Right lung (tissue), 5 donors: ENCODE results near the gene SGIP1. TPM values are rescaled to one million over a fixed set of nuclear protein-coding genes. Genes with fewer than 3 reads are reported as not detected.
"Not testable (repeated sequence)": the region's sequence is repeated elsewhere in the genome, so short reads cannot be mapped to it uniquely, and the experiment has no call there.

Source experiments
- DNase-seq, 2 donors: peaks; one replicate each; pipeline ENCODE4 v3.0.0-alpha.2; 2013
- polyA plus RNA-seq, 5 donors: library from polyadenylated mRNA; unstranded; fragments of 120-200 nt; gene quantifications; one replicate each; pipeline versions ENCODE4 v1.2.1 to v1.2.3, GENCODE V29; 2013; ENCODE audit warnings: inconsistent platforms in 1 of 5, low replicate concordance in 1 of 5; ENCODE audit not compliant: insufficient read length in 5 of 5, insufficient read depth in 1 of 5

SGIP1 gene
- polyA plus RNA-seq, 5 donors, result 8.2 to 16.0 (median 10.5) TPM

DNA sequence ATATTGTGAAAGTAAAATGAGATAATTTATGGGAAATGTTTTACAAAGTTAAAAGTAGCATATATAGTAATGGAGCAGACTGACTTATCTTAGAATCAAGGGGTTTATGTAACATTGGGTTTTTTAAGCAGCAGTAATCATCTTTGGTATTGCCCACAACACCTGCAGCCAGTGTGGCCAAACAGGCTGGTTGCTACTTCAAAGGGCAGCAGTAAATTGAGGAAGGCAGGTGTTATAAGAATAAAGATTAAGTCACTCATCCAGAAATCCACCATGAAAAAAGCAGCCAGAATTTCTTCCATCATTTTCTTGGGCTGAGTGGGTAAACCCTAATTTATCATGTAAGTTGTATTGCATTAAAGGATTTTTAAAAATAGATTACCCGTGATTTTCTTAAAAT is 235.0 kb downstream of the SGIP1 start:
- no peak for DNase-seq

DNA sequence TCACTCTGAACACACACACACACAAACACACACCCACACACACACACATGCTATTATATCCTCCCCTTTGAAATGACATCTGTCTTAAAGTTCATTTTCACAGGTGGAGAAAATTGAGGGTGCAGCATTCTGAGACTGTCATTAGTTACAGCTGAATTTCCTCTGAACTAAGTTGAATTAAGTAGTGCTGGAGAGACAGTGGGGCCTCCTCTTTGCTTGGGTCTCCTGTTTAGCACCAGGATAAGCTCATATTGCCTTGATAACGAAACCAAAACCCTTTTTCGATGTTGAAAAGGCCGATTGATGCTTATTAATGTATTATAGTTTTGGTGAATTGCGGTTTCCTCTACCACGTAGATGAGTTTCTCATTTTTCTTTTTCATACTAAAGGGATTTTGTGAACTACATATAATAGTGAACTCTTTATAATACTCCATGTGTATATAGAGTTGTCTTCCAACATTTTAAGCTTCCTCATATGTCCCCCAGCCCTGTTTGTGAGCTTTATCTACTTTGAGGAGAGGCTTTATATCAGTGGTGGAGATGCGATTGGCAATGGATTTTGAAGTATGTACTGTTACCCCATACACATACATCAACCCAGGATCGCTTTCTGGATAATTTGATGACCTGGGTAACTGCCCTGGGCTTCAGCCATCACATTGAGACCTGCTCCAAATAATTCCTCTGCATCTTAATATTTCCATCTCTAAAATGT is 235.7 kb downstream of the SGIP1 start:
- DNase-seq, result no peak

DNA sequence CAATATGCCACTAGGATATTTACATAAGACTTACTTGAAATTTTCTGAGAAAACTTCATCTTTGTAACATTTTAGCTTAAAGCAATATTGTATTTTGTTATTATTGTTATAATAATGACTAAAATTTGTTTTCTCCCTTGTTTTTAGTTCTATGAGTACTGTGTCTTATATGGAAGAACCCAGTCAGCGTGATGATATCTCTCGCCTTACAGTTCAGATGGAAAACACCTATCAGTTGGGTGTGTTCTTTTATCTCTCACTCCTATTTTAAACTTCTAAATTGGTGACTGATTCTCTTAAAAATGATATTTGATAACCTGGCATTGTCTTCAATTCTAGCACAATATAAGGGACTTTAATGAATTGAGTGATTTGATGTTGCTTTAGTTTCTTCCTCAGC is 236.3 kb downstream of the SGIP1 start:
- DNase-seq, result no peak

DNA sequence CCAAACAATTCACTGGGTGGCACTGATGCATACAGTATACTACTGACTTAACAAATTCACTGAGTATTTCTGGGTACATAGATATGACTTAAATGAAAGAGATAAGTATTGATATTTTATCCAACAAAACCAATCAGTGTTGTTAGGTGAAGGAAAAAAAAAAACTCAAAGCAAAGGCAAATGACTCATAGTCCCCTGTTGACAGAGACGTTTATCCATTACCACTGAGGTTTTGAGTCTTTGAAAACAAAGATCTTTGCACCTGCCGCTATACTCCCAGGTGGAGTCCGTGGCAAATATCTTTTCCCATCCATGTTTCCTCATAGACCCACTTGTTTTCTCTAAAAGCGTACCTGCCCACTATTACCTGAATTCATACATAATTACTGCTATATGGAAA is 236.7 kb downstream of the SGIP1 start:
- no peak for DNase-seq

DNA sequence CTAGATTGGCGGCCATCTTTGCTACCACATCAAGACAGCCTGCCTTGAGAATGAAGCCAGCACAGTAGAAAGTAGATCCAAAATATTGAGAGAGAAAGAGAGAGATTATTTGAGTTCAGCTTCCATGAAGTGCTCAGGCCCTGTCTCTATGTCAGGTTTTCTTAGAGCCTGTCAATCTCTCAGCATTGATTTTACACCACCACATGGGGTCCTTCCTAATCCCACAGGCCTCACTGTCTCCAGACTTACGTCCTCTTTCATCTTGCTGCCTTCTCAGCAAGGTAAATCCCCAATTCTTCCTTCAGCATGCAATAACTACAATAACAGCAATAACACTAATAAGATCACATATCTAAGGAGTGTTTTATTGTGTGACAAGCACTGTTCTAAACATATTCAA is 239.3 kb downstream of the SGIP1 start:
- DNase-seq, result no peak

DNA sequence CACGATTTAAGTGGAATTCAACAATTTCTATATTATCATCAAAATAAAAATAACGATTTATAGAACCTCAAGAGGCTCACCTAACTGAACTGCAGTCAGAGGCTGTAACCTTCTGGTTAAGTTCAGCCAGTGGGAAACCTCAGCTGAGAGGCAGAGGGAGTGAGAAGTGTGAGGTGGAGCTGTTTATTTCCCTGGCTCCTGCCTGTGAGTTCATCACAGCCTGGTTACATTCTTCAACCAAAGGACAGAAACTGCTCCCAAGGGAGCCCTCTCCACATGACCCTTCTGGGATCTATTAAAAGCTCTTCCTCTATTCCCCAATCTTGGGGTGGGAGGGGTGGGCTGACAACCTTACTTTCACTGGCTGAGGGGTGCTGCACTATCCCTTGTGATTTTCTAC is 240.5 kb downstream of the SGIP1 start:
- DNase-seq, result no peak

DNA sequence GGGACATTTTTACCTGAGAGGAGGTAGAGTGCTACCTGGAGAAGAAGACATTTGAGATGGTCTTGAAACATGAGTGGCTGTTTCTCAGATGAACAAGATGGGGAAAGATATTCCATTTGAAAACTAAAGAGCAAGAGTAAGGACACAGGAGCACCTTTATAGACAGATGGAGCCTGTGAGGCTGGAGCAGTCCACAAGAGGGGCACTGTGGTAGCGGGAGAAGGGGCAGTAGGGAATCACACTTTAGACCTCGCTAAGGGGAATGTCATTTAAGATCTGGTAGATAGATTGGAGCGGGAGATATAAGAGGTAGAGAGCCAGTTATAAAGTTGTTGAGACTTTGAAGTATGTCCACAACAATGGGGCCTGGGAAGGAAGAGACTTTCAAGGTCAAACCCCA is 241.7 kb downstream of the SGIP1 start:
- no peak for DNase-seq

DNA sequence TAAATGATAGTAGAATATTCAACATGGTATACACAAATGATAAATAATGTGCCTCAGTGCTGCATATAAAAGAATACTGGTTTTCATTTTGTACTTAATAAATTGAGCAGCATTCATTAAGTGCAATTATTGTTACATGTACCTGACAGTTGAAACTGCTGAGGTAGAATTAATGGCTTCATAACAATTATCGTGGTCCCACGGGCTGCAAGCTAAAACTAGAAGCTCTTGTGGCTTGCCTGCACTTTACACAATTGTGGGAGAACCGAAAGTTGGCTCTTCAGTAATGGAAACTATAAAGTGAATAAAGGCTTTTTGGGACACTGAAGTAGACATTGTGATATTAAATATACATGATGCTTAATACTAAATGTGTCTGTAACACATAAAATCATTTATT is 243.9 kb downstream of the SGIP1 start:
- no peak for DNase-seq

DNA sequence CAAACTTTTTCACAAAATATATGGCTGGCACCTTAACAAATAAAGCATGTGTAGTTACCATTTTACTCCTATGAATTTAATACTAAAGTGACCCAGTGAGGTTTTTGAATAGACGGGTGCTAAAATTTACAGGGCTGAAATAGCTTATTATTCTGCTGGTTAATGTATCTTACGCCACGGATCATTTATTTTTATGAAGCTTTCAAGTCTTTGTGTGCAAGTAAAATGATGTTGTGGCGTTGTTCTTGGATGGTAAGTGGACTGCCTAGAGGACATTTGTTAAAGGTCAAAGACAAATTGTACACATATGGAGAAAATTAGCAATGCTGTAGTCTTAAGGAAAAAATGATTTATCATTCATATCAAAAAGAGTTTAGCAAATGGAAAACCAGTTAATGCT is 244.3 kb downstream of the SGIP1 start:
- no peak for DNase-seq

DNA sequence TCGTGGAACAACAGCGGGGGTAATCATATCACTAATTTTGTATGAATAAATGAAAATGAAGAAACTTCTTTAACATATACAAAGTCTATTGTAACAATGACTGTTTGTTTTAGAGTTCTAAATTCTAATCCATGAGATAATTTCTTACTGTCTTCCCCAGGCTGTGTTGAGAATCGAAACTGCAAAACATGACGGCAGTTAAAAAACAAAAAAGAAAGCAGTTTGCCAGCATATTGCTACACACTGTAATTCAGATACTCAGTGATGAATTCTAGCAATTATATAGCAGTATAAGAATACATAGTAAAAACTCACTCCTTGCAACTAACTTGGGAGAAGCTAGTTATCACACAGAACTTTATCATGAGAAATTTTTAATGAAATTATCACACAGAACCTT is 245.0 kb downstream of the SGIP1 start:
- no peak for DNase-seq

DNA sequence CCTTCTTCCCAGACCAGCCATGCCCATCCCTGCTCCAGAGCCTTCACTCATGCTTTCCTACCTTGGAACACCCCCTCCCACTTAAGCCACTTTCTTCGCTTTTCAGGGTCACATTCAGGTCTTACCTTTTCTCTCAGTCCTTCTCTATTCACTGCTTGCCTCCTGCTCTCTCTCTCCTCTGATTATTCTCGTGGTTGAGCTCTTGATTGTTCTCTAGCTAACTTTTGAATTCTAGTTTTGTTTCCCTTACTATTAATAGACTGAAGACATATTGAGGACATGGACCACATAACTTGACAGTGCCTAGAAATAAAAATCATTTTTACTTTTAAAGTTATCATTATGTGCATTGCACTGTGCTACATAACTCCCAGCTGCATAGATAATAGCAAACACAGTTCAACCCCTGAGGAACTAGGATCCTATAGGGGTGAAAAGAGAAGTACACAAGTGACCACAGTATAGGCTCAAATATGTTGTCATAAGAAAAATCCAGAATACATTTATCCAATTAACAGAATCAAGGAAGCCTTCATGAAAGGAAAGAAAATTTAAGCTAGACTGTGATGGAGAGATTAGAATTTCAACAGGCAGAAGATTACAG is 245.6 kb downstream of the SGIP1 start:
- DNase-seq, result no peak

DNA sequence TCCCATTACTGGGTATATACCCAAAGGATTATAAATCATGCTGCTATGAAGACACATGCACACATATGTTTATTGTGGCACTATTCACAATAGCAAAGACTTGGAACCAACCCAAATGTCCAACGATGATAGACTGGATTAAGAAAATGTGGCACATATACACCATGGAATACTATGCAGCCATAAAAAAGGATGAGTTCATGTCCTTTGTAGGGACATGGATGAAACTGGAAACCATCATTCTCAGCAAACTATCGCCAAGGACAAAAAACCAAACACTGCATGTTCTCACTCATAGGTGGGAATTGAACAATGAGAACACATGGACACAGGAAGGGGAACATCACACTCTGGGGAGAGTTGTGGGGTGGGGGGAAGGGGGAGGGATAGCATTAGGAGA is 251.8 kb downstream of the SGIP1 start:
- DNase-seq, result not testable (repeated sequence)

DNA sequence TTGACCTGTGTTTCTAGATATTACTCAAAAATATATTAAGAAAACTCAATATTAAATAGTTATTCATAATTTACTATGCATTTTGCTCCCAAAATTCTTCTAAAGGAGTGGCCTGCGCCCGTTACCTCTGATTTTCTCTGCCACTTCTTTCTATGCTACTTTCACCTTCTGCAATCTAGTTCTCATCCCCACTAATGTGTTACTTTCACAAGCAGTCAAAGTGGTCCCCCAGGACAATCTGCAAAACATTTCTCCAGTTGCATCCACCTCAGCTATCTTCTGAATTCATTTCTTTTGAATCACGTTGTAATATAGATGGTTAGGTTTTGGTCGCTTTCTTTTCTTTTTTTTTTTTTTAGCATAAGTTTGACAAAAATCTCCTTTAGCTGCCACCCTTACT is 253.7 kb downstream of the SGIP1 start:
- no peak for DNase-seq

DNA sequence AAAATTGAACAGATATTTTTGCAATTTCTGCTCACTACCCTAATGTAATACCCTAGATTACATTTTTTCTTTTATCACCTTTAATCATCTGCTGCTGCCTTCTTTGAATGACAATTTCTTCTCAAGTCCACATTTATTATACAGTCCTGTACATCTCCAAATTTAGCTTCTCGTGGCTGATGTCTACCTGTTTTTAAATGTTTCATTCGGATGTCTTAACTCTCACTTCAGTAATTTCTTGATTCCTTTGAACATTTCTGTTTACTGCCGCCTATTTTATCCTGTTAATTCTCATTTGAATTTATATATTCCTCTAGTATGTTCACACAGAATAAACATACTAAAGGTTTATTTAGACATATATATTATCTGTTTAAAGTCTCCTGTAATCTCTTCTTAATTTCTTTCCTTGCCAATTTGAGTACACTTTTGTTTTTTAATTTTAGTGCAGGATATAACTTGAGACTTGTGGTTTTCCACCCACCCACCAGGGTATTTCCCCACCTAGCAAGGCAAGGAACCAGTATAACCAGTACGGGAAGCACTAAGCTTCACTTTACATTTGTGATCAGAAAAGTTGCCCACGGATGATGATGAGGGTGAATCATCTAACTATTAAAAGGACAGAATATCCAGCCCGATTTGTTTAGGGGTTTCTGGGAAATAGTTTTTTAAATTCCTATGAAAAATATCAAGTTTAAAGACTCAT is 254.4 kb downstream of the SGIP1 start:
- no peak for DNase-seq

DNA sequence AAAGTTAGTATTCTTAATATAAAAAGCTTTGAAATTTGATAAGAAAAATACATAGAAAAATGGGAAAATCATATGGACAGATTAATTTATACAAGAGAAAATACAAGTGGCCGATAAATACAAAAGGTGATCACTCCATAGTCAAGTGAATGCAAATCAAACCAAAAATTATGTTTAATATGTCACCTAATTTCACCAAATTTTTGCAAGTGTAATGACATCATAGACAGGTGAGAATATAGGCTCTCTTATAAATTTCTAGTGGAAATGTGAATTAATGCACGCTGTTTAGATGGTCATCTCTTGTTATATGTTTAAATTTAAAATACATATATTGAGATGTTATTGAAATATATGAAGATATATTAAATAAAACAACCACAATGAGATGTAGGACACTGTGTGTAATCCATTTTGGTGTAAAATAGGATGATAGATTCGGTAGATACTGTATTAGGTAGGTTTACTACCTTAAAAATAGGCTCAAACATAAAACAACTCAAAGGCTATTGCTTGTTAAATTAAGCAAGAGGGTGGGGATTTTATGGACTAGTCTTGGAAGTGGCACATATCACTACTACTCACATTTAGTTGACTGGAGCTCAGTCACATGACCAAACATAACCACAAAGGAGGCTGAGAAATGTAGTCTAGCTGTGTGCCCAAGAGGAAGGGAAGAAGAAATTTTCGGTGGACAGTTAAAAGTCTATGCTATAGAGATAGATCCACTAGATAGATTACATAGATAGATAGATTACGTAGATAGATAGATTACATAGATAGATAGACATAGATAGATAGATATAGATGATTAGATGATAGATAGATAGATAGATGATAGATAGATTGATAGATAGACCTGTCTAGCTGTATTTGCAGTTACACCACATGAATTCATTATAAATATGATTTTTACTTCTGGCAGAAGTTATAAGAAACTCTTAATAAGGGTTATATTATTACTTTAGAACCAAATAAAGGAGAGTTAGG is 258.0 kb downstream of the SGIP1 start:
- no peak for DNase-seq

DNA sequence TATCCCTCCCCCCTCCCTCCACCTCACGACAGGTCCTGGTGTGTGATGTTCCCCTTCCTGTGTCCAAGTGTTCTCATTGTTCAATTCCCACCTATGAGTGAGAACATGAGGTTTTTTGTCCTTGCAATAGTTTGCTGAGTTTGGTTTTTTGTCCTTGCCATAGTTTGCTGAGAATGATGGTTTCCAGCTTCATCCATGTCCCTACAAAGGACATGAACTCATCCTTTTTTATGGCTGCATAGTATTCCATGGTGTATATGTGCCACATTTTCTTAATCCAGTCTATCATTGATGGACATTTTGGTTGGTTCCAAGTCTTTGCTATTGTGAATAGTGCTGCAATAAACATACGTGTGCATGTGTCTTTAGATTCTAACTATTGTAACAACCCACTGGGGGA is 261.9 kb downstream of the SGIP1 start:
- DNase-seq, result not testable (repeated sequence)

Other genes with a start within 250 kb of the SGIP1 start
- gene DYNLT5, start 218.3 kb downstream of the SGIP1 start, polyA plus RNA-seq, result 10 to 100 TPM in 3 of 5 donors, 1 to 10 TPM in 2; 6.9 to 12.5 (median 10.1) TPM